Neuronal stem cell (in vitro differentiated cells): ENCODE measurements around the gene CLEC10A.

Source experiments
- DNase-seq: peaks from one replicate; pipeline ENCODE4 v3.0.0-alpha.2; 2013; ENCODE audit warnings: low spot score
- H2AFZ ChIP-seq: one replicate; pipeline ENCODE4 v1.6.1; 2013; ENCODE audit warnings: mild to moderate bottlenecking, low read length, inconsistent platforms
- H2AK5ac ChIP-seq: 2 replicates; pipeline ENCODE4 v1.6.1; 2013; ENCODE audit warnings: low read depth, mild to moderate bottlenecking, inconsistent platforms, low read length, moderate library complexity, mixed read lengths
- H2BK120ac ChIP-seq: 2 replicates; pipeline ENCODE4 v1.6.1; 2013; ENCODE audit warnings: low read depth, mild to moderate bottlenecking, inconsistent platforms, low read length, moderate library complexity, mixed read lengths
- H2BK12ac ChIP-seq: one replicate; pipeline ENCODE4 v1.6.1; 2013; ENCODE audit warnings: low read length, inconsistent platforms
- H2BK15ac ChIP-seq: 2 replicates; pipeline ENCODE4 v1.6.1; 2013; ENCODE audit warnings: mild to moderate bottlenecking, low read length, inconsistent platforms, mixed read lengths
- H2BK5ac ChIP-seq: one replicate; pipeline ENCODE4 v1.6.1; 2013; ENCODE audit warnings: inconsistent platforms, mild to moderate bottlenecking, low read length, moderate library complexity
- H3K14ac ChIP-seq: one replicate; pipeline ENCODE4 v1.6.1; 2013; ENCODE audit warnings: low read length, inconsistent platforms
- H3K18ac ChIP-seq: 2 replicates; pipeline ENCODE4 v1.6.1; 2013; ENCODE audit warnings: low read length, inconsistent platforms
- H3K23ac ChIP-seq: 2 replicates; pipeline ENCODE4 v1.6.1; 2013; ENCODE audit warnings: low read depth, mild to moderate bottlenecking, mixed read lengths, low read length, inconsistent platforms; ENCODE audit not compliant: poor library complexity
- H3K27ac ChIP-seq: replicated peaks from 3 replicates; pipeline ENCODE4 v1.5.1; 2013; ENCODE audit warnings: low read length, inconsistent platforms
- H3K27me3 ChIP-seq, 3 experiments: 2 replicates each; pipeline ENCODE4 v1.6.1; 2013; ENCODE audit warnings: low read length in 3 of 3, mild to moderate bottlenecking in 2 of 3, inconsistent platforms in 1 of 3, low read depth in 1 of 3, mixed read lengths in 1 of 3, moderate library complexity in 1 of 3; ENCODE audit not compliant: control insufficient read depth in 3 of 3, insufficient read depth in 3 of 3
- H3K36me3 ChIP-seq, 2 donors: replicated peaks in 1 of 2; 2 replicates each; pipeline ENCODE4 v1.6.1; 2013; ENCODE audit warnings: low read length in 2 of 2; ENCODE audit not compliant: control insufficient read depth in 2 of 2, insufficient read depth in 2 of 2
- H3K4ac ChIP-seq: 2 replicates; pipeline ENCODE4 v1.6.1; 2013; ENCODE audit warnings: inconsistent platforms, mild to moderate bottlenecking, low read length, moderate library complexity
- H3K4me1 ChIP-seq, 2 donors: 1 replicate in 1 of 2; 2 replicates in 1 of 2; pipeline ENCODE4 v1.6.1; 2013; ENCODE audit warnings: low read length in 2 of 2, low read depth in 1 of 2; ENCODE audit not compliant: control insufficient read depth in 2 of 2, insufficient read depth in 1 of 2
- H3K4me2 ChIP-seq: one replicate; pipeline ENCODE4 v1.6.1; 2013; ENCODE audit warnings: mild to moderate bottlenecking, low read length, inconsistent platforms; ENCODE audit not compliant: insufficient read depth, poor library complexity, severe bottlenecking
- H3K4me3 ChIP-seq, 2 donors: 2 replicates each; pipeline ENCODE4 v1.5.1; 2013; ENCODE audit warnings: low read length in 2 of 2, mild to moderate bottlenecking in 2 of 2, inconsistent platforms in 1 of 2, moderate library complexity in 1 of 2
- H3K79me1 ChIP-seq: one replicate; pipeline ENCODE4 v1.6.1; 2013; ENCODE audit warnings: low read depth, mild to moderate bottlenecking, inconsistent platforms, low read length, moderate library complexity
- H3K9ac ChIP-seq: one replicate; pipeline ENCODE4 v1.6.1; 2013; ENCODE audit warnings: mild to moderate bottlenecking, low read depth, low read length, inconsistent platforms; ENCODE audit not compliant: poor library complexity
- H3K9me3 ChIP-seq, 2 donors: replicated peaks in 1 of 2; 2 replicates each; pipeline versions ENCODE3 to v1.6.1; 2013; ENCODE audit warnings: low read length in 2 of 2, mild to moderate bottlenecking in 2 of 2, inconsistent platforms in 1 of 2, low read depth in 1 of 2, mixed read lengths in 1 of 2, moderate library complexity in 1 of 2; ENCODE audit not compliant: control insufficient read depth in 2 of 2, insufficient read depth in 1 of 2
- H4K8ac ChIP-seq: one replicate; pipeline ENCODE4 v1.6.1; 2013; ENCODE audit warnings: low read depth, mild to moderate bottlenecking, inconsistent platforms, low read length, moderate library complexity
- H4K91ac ChIP-seq: one replicate; pipeline ENCODE4 v1.6.1; 2013; ENCODE audit warnings: low read length, low read depth, mild to moderate bottlenecking, inconsistent platforms; ENCODE audit not compliant: poor library complexity
- WGBS, 2 donors: extraction: QIAGEN DNeasy Blood & Tissue Kit; methylation state at CpG; one replicate each; pipeline ENCODE4 v1.1.7; 2013; ENCODE audit warnings: missing lambda C conversion rate in 2 of 2, mixed read lengths in 1 of 2; ENCODE audit not compliant: insufficient read length in 2 of 2, insufficient replicate concordance in 1 of 2; ENCODE audit errors: extremely low coverage in 2 of 2; 5-methylcytosine and 5-hydroxymethylcytosine counted together

CLEC10A gene

DNA sequence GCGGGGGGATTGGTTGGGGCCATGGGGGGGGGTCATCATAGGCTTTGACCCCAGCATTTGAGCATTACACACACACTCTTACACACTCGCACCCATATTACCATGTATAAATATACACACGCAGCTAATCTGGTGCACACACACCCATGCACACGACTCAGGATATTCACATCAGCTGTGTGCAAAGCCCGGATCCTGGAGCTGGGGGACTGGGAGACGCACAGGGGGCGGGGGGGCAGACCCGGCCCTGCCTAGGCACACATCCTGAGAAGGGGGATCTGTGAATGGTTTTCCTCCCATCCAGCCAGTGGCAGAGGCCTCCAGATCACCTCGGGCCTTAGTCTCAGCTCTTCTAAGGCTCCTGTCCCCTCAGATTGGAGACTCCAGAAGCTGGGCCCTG lies 28.9 kb upstream of the CLEC10A start:
- no peaks in the 10 kb centered on the region for H3K27me3 ChIP-seq
- H3K27ac ChIP-seq: no peak overlapping the region

DNA sequence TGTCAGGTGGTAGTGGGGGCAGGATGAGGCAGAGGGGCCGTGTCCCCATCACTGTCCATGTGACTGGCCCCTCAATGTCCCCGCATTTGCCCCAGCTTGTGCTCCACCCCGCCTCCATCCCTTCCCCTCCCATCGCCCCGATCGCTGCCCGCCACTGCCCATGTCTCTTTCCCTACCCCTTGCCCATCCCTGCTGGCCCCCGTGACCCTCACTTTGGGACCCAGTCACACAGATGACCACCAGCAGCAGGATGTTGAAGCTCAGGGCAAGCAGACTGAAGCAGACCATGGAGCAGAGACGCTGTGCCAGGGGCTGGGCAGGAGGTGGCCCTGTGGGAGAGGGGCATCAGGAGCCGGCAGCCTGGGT lies 28.5 kb upstream of the CLEC10A start:
- H2BK15ac ChIP-seq: no peak overlapping the region
- H4K91ac ChIP-seq: no peak overlapping the region
- H2AK5ac ChIP-seq: peak overlapping the region; percentile 75
- no CpG with 5 or more reads among the region's 10 CpGs for WGBS, 2 donors
- no peak for DNase-seq
- H2BK120ac ChIP-seq: no peak overlapping the region
- no peak overlapping the region for H4K8ac ChIP-seq
- no peak overlapping the region for H3K4ac ChIP-seq
- H3K27me3 ChIP-seq: peaks cover 0 to under 1% (median 0%) of the 10 kb centered on the region in 3 experiments
- no peaks in the 10 kb centered on the region for H3K79me1 ChIP-seq
- H3K4me2 ChIP-seq: no peak overlapping the region
- peak overlapping the region; percentile 66 for H2BK5ac ChIP-seq
- H2BK12ac ChIP-seq: peak overlapping the region; percentile 22
- H2AFZ ChIP-seq: no peak overlapping the region
- peaks cover 0 to 5% of the 10 kb centered on the region in 2 donors for H3K9me3 ChIP-seq
- peak overlapping the region; percentile 80 for H3K23ac ChIP-seq
- H3K4me3 ChIP-seq: peak overlapping the region in 1 of 2 donors; percentile 30
- peaks cover 2 to 5% of the 10 kb centered on the region in 2 donors for H3K4me1 ChIP-seq
- peak overlapping the region; percentile 50 for H3K9ac ChIP-seq
- peak overlapping the region; percentile 99 for H3K14ac ChIP-seq
- no peaks in the 10 kb centered on the region for H3K36me3 ChIP-seq
- peak overlapping the region; percentile 80 for H3K18ac ChIP-seq
- no peak overlapping the region for H3K27ac ChIP-seq

More for the DNA sequence above, 28.9 kb upstream of the CLEC10A start:
- Histone ChIP-seq H3K4ac (no peak overlapping the region), H4K91ac (no peak overlapping the region), H3K79me1 (no peaks in the 10 kb centered on the region), H3K23ac (no peak overlapping the region), H2BK120ac (no peak overlapping the region), H2BK15ac (no peak overlapping the region), H3K9me3 (peaks cover 0 to 5% of the 10 kb centered on the region in 2 donors), H3K18ac (no peak overlapping the region), H2BK5ac (no peak overlapping the region), H4K8ac (no peak overlapping the region), H3K36me3 (no peaks in the 10 kb centered on the region), H2BK12ac (no peak overlapping the region), H3K14ac (no peak overlapping the region), H2AK5ac (no peak overlapping the region), H3K4me2 (no peak overlapping the region), H2AFZ (no peak overlapping the region), H3K4me1 (peaks cover 2 to 5% of the 10 kb centered on the region in 2 donors), H3K4me3 (no peak overlapping the region), H3K9ac (no peak overlapping the region)
- no peak for DNase-seq
- no CpG with 5 or more reads among the region's 9 CpGs for WGBS, 2 donors

DNA sequence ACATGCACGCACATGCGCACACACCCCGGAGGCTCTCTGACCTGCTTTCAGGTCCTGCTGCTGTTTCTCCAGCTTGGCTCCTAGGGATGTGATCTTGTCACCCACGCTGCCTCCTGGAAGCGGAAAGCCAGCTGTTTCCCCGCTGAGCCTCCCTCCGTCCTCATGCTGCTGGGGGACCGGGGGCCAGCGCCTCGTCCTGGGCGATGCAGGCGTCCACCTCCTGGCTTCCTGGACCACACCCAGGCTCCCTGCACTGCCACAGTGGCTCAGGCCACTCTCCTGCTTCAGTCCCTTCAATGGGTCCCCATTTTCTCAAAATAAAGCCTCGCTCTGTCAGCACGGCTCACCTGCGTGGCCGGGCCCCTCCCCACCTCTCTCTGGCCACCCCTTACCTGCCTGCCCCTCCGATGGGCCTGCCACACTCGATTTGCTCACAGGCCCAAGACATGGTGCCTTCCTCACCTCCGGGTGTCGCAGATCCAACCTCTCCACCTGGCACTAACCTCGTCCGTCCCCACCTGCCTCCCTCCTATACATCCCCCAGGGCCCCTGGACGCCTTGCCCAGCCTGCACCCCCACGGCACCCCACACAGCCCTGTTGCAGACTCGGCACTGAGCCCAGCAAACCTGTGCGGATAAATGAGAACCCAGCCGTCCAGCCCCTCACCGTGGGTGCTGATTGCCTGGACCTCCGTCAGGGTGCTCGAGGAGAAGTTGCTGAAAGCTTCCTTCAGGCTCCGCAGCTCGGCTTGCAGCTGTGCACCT lies 27.9 kb upstream of the CLEC10A start:
- H3K4me2 ChIP-seq: no peak overlapping the region
- H3K23ac ChIP-seq: peak overlapping the region; percentile 80
- H4K8ac ChIP-seq: no peak overlapping the region
- H2BK12ac ChIP-seq: peak overlapping the region; percentile 22
- H2BK15ac ChIP-seq: no peak overlapping the region
- DNase-seq: no peak
- peaks cover 0 to 6% (median 0%) of the 10 kb centered on the region in 3 experiments for H3K27me3 ChIP-seq
- H3K27ac ChIP-seq: no peak overlapping the region
- H3K9ac ChIP-seq: peak overlapping the region; percentile 50
- no CpG with 5 or more reads among the region's 32 CpGs for WGBS, 2 donors
- no peaks in the 10 kb centered on the region for H3K36me3 ChIP-seq
- no peak overlapping the region for H4K91ac ChIP-seq
- H3K18ac ChIP-seq: peak overlapping the region; percentile 64
- peak overlapping the region in 1 of 2 donors; percentile 30 for H3K4me3 ChIP-seq
- H2BK5ac ChIP-seq: peak overlapping the region; percentile 66
- H2AFZ ChIP-seq: no peak overlapping the region
- peak overlapping the region; percentile 84 for H3K4ac ChIP-seq
- peak overlapping the region; percentile 75 for H2AK5ac ChIP-seq
- H3K14ac ChIP-seq: peak overlapping the region; percentile 63
- no peak overlapping the region for H2BK120ac ChIP-seq
- peaks cover 0 to 5% of the 10 kb centered on the region in 2 donors for H3K9me3 ChIP-seq
- no peaks in the 10 kb centered on the region for H3K79me1 ChIP-seq
- peaks cover 2 to 5% of the 10 kb centered on the region in 2 donors for H3K4me1 ChIP-seq

DNA sequence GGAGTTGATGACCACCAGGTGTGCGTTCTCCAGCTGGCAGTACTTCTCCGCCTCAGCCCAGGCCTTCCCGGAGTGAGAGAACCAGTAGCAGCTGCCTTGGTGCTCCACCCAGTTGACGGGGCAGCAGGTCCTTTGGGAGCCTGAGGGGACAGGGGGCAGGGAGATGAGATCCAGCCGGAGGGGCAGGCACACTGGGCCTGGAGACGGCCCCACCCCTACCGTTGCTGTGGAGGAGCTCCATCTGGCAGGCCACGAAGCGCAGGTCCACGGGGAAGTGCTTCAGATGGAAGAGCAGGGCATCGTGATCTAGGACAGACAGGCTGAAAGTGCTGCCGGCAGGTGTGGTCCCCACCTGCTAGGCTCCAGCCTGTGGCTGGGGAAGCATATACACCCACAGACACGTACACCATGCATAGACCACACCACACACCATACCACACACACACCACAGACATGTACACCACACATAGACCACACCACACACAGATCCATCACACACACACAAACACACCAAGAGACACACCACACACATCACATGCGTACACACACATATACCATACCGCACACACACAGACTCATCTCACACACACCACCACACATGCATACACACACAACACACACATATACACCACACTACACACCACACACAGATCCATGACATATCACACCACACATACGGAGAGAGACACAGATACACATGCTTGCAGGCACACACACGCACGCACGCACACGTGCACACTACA lies 27.1 kb upstream of the CLEC10A start:
- no peak overlapping the region for H2BK120ac ChIP-seq
- no peak overlapping the region for H2AFZ ChIP-seq
- peak overlapping the region; percentile 12 for H2AK5ac ChIP-seq
- H4K8ac ChIP-seq: peak overlapping the region; percentile 70
- peaks cover 0 to 5% of the 10 kb centered on the region in 2 donors for H3K9me3 ChIP-seq
- H2BK15ac ChIP-seq: no peak overlapping the region
- H3K27ac ChIP-seq: no peak overlapping the region
- peaks cover 0 to 14% (median 0%) of the 10 kb centered on the region in 3 experiments for H3K27me3 ChIP-seq
- no peak overlapping the region for H3K4me2 ChIP-seq
- H3K36me3 ChIP-seq: no peaks in the 10 kb centered on the region
- peaks cover 2 to 5% of the 10 kb centered on the region in 2 donors for H3K4me1 ChIP-seq
- H3K14ac ChIP-seq: peak overlapping the region; percentile 63
- peak overlapping the region; percentile 41 for H2BK12ac ChIP-seq
- WGBS, 2 donors: 100% methylated on average over 1 of the region's 20 CpGs; no CpG with 5 or more reads in 1 of the 2 donors
- no peak overlapping the region for H2BK5ac ChIP-seq
- peak overlapping the region in 1 of 2 donors; percentile 37 for H3K4me3 ChIP-seq
- H3K9ac ChIP-seq: no peak overlapping the region
- H3K4ac ChIP-seq: no peak overlapping the region
- no peaks in the 10 kb centered on the region for H3K79me1 ChIP-seq
- no peak overlapping the region for H3K18ac ChIP-seq
- H3K23ac ChIP-seq: peak overlapping the region; percentile 48
- no peak overlapping the region for H4K91ac ChIP-seq
- DNase-seq: no peak
